Hepatocyte (in vitro differentiated cells): ENCODE data around the gene RNF208. TPM values are rescaled to one million over a fixed set of nuclear protein-coding genes. Genes with fewer than 3 reads are reported as not detected.

Source experiments
- DNase-seq: peaks from one replicate; pipeline ENCODE4 v3.0.0-alpha.2; 2016; ENCODE audit warnings: low spot score
- H2AFZ ChIP-seq: fragments of 200-600 bp; sonication (generic); 2 replicates; pipeline ENCODE4 v1.6.0; 2016; ENCODE audit warnings: antibody characterized with exemption, mild to moderate bottlenecking
- H3K27ac ChIP-seq: fragments of 200-600 bp; sonication (generic); 2 replicates; pipeline ENCODE4 v1.5.1; 2016; ENCODE audit warnings: mild to moderate bottlenecking
- H3K27me3 ChIP-seq: fragments of 200-600 bp; sonication (generic); 2 replicates; pipeline ENCODE4 v1.6.1; 2016
- H3K36me3 ChIP-seq: fragments of 200-600 bp; sonication (generic); replicated peaks from 2 replicates; pipeline ENCODE4 v1.5.1; 2016; ENCODE audit warnings: low read depth; ENCODE audit not compliant: insufficient read depth
- H3K4me1 ChIP-seq: fragments of 200-600 bp; sonication (generic); 2 replicates; pipeline ENCODE4 v1.5.1; 2016; ENCODE audit warnings: mild to moderate bottlenecking, moderate library complexity; ENCODE audit not compliant: insufficient read depth
- H3K4me2 ChIP-seq: fragments of 200-600 bp; sonication (generic); 2 replicates; pipeline ENCODE4 v1.6.0; 2016
- H3K4me3 ChIP-seq: fragments of 200-600 bp; sonication (generic); 2 replicates; pipeline ENCODE4 v1.5.1; 2016; ENCODE audit warnings: mild to moderate bottlenecking
- H3K79me2 ChIP-seq: fragments of 200-600 bp; sonication (generic); 2 replicates; pipeline ENCODE4 v1.6.0; 2017; ENCODE audit warnings: mild to moderate bottlenecking
- H3K9me2 ChIP-seq: fragments of 200-600 bp; sonication (generic); replicated peaks from 2 replicates; pipeline ENCODE4 v1.6.0; 2017; ENCODE audit warnings: mild to moderate bottlenecking; ENCODE audit not compliant: insufficient read depth
- H3K9me3 ChIP-seq: fragments of 200-600 bp; sonication (generic); 2 replicates; pipeline ENCODE4 v1.5.1; 2016; ENCODE audit warnings: low read depth, mild to moderate bottlenecking
- H4K20me1 ChIP-seq: fragments of 200-600 bp; sonication (generic); 2 replicates; pipeline ENCODE4 v1.6.0; 2016; ENCODE audit warnings: mild to moderate bottlenecking; ENCODE audit not compliant: insufficient read depth, poor library complexity, severe bottlenecking
- CTCF ChIP-seq: fragments of 200-600 bp; sonication (generic); IDR thresholded peaks from 2 replicates; pipeline ENCODE4 v1.5.1; 2016; ENCODE audit warnings: antibody characterized with exemption, mild to moderate bottlenecking; ENCODE audit not compliant: poor library complexity
- EZH2 ChIP-seq: fragments of 200-600 bp; sonication (generic); IDR thresholded peaks from 2 replicates; pipeline ENCODE4 v1.6.1; 2016; ENCODE audit warnings: antibody characterized with exemption, mild to moderate bottlenecking, borderline replicate concordance
- EZH2phosphoT487 ChIP-seq: fragments of 200-600 bp; sonication (generic); IDR thresholded peaks from one replicate; pipeline ENCODE4 v1.6.1; 2018; ENCODE audit warnings: antibody characterized with exemption, mild to moderate bottlenecking, low read depth, moderate library complexity; ENCODE audit not compliant: unreplicated experiment, severe bottlenecking
- WGBS: methylation state at CpG from one replicate; pipeline ENCODE4 v1.1.6; 2016; ENCODE audit warnings: low lambda C conversion rate; ENCODE audit errors: missing lambda C conversion rate; 5-methylcytosine and 5-hydroxymethylcytosine counted together
- polyA plus RNA-seq: library from polyadenylated mRNA; unstranded; fragments of >200 nt; fragmentation: Nextera tagmentation; extraction: Ambion mirVana; gene quantifications from 2 replicates; pipeline ENCODE4 v1.2.1, GENCODE V29; 2016
- total RNA-seq: library from RNA; depleted of rRNA; stranded (reverse); fragments of >200 nt; gene quantifications from 2 replicates; pipeline ENCODE4 v1.2.3, GENCODE V29; 2014

RNF208 gene
- total and polyA plus RNA-seq, 2 experiments from 2014 or later: 1.6 to 3.3 TPM

GRCh38 chr9:137256856-137257255, 34.8 kb upstream of the RNF208 start:
- no peak for DNase-seq
- Histone ChIP-seq H3K9me3 (no peaks in the 10 kb centered on the region), H3K9me2 (no peaks in the 10 kb centered on the region), H3K27ac (no peak overlapping the region), H3K79me2 (peaks cover 20% of the 10 kb centered on the region), H3K27me3 (no peaks in the 10 kb centered on the region), H3K36me3 (no peaks in the 10 kb centered on the region), H3K4me2 (peak overlapping the region; percentile 98), H3K4me3 (no peak overlapping the region), H2AFZ (no peak overlapping the region), H3K4me1 (peaks cover 15% of the 10 kb centered on the region), H4K20me1 (peaks cover 7% of the 10 kb centered on the region)
- WGBS: 95% methylated on average over 15 of the region's 15 CpGs
- TF ChIP-seq EZH2phosphoT487: no peak
- no peak for TF ChIP-seq CTCF
- TF ChIP-seq EZH2: no peak

GRCh38 chr9:137256362-137256761, 34.3 kb upstream of the RNF208 start:
- H3K79me2 ChIP-seq: peaks cover 20% of the 10 kb centered on the region
- no peaks in the 10 kb centered on the region for H3K36me3 ChIP-seq
- H3K9me3 ChIP-seq: no peaks in the 10 kb centered on the region
- H3K9me2 ChIP-seq: no peaks in the 10 kb centered on the region
- H3K4me1 ChIP-seq: peaks cover 15% of the 10 kb centered on the region
- H3K4me2 ChIP-seq: peak overlapping the region; percentile 98
- H3K27me3 ChIP-seq: no peaks in the 10 kb centered on the region
- H4K20me1 ChIP-seq: peaks cover 7% of the 10 kb centered on the region
- WGBS: 92% methylated on average over 15 of the region's 15 CpGs
- TF ChIP-seq EZH2 (no peak), CTCF (no peak), EZH2phosphoT487 (no peak)
- H3K27ac ChIP-seq: no peak overlapping the region
- H3K4me3 ChIP-seq: no peak overlapping the region
- no peak overlapping the region for H2AFZ ChIP-seq
- no peak for DNase-seq

GRCh38 chr9:137255448-137256114, 33.5 kb upstream of the RNF208 start:
- Histone ChIP-seq H3K9me2 (no peaks in the 10 kb centered on the region), H3K9me3 (no peaks in the 10 kb centered on the region), H4K20me1 (peaks cover 7% of the 10 kb centered on the region), H3K27me3 (no peaks in the 10 kb centered on the region), H3K4me1 (peaks cover 15% of the 10 kb centered on the region), H2AFZ (peak overlapping the region; percentile 78), H3K79me2 (peaks cover 20% of the 10 kb centered on the region), H3K4me2 (peak overlapping the region; percentile 98), H3K36me3 (no peaks in the 10 kb centered on the region), H3K4me3 (peak overlapping the region; percentile 80), H3K27ac (peak overlapping the region; percentile 52)
- 7% methylated on average over 23 of the region's 51 CpGs for WGBS
- TF ChIP-seq EZH2phosphoT487 (no peak), EZH2 (no peak), CTCF (no peak)
- DNase-seq: peak; percentile 77
